OCI-LY3 (cell line): ENCODE data around the gene FREM1.

ENCODE experiments used
- H2AFZ ChIP-seq: fragments of 200-600, 300-600 bp; shearing (Covaris generic); 2 replicates; pipeline ENCODE4 v1.6.0; 2014; ENCODE audit warnings: antibody characterized with exemption, low read depth, low read length
- H3K27ac ChIP-seq: fragments of 200-600, 300-600 bp; sonication (generic); 2 replicates; pipeline ENCODE4 v1.5.1; 2014; ENCODE audit warnings: mild to moderate bottlenecking, low read length, moderate library complexity, mixed read lengths
- H3K27me3 ChIP-seq: fragments of 200-600, 300-600 bp; sonication (generic); 2 replicates; pipeline ENCODE4 v1.6.1; 2014; ENCODE audit warnings: low read depth, low read length, mixed read lengths
- H3K36me3 ChIP-seq: fragments of 200-600, 300-600 bp; sonication (generic); replicated peaks from 2 replicates; pipeline ENCODE3; 2014; ENCODE audit warnings: low read depth, low read length, mixed read lengths
- H3K4me1 ChIP-seq: fragments of 300-600, 200-600 bp; sonication (generic); 2 replicates; pipeline ENCODE4 v1.6.1; 2014; ENCODE audit warnings: low read length, mixed read lengths
- H3K4me2 ChIP-seq: fragments of 200-600, 300-600 bp; sonication (generic); 2 replicates; pipeline ENCODE4 v1.6.1; 2014; ENCODE audit warnings: low read length, mixed read lengths
- H3K4me3 ChIP-seq: fragments of 300-600, 200-600 bp; sonication (generic); 2 replicates; pipeline ENCODE4 v1.5.1; 2014; ENCODE audit warnings: antibody characterized with exemption, mild to moderate bottlenecking, low read length, moderate library complexity
- H3K79me2 ChIP-seq: fragments of 300-600, 200-600 bp; shearing (Covaris generic); 2 replicates; pipeline ENCODE4 v1.6.1; 2014; ENCODE audit warnings: mild to moderate bottlenecking, low read length, mixed read lengths
- H3K9ac ChIP-seq: fragments of 300-600, 200-600 bp; shearing (Covaris generic); 2 replicates; pipeline ENCODE4 v1.6.0; 2014; ENCODE audit warnings: mild to moderate bottlenecking, low read length, moderate library complexity
- H3K9me3 ChIP-seq: fragments of 200-600, 300-600 bp; shearing (Covaris generic); 2 replicates; pipeline ENCODE4 v1.6.1; 2014; ENCODE audit warnings: low read length, mixed read lengths; ENCODE audit not compliant: insufficient read depth
- H4K20me1 ChIP-seq: fragments of 200-600, 300-600 bp; sonication (generic); 2 replicates; pipeline ENCODE4 v1.6.1; 2016; ENCODE audit warnings: low read length, mixed read lengths; ENCODE audit not compliant: insufficient read depth
- CTCF ChIP-seq: fragments of 200-600, 300-600 bp; sonication (generic); IDR thresholded peaks from 2 replicates; pipeline ENCODE4 v1.5.1; 2014; ENCODE audit warnings: antibody characterized with exemption, low read length, low read depth
- EZH2phosphoT487 ChIP-seq: fragments of 200-600 bp; shearing (Covaris generic); IDR thresholded peaks from 2 replicates; pipeline ENCODE4 v1.6.1; 2018; ENCODE audit warnings: antibody characterized with exemption, mixed run types, low read depth

Gene FREM1

GRCh38 chr9:14806941-14807520 lies 103.2 kb downstream of the FREM1 start:
- Histone ChIP-seq H3K4me3 (no peak overlapping the region), H3K79me2 (no peaks in the 10 kb centered on the region), H3K4me1 (no peaks in the 10 kb centered on the region), H3K4me2 (no peak overlapping the region), H3K9ac (no peak overlapping the region), H3K27ac (no peak overlapping the region), H3K27me3 (no peaks in the 10 kb centered on the region), H2AFZ (no peak overlapping the region), H3K36me3 (no peaks in the 10 kb centered on the region), H3K9me3 (no peaks in the 10 kb centered on the region), H4K20me1 (no peaks in the 10 kb centered on the region)
- no peak for TF ChIP-seq EZH2phosphoT487
- TF ChIP-seq CTCF: no peak

- H3K79me2 ChIP-seq: no peaks in the 10 kb centered on the region
- H3K9ac ChIP-seq: no peak overlapping the region
- H3K27me3 ChIP-seq: no peaks in the 10 kb centered on the region
- no peak overlapping the region for H2AFZ ChIP-seq
- H4K20me1 ChIP-seq: no peaks in the 10 kb centered on the region
- no peaks in the 10 kb centered on the region; the same call in 1 of the 2 replicates for H3K4me1 ChIP-seq
- H3K4me3 ChIP-seq: no peak overlapping the region
- H3K27ac ChIP-seq: no peak overlapping the region
- H3K4me2 ChIP-seq: no peak overlapping the region
- no peaks in the 10 kb centered on the region for H3K36me3 ChIP-seq
- TF ChIP-seq EZH2phosphoT487: no peak
- no peak for TF ChIP-seq CTCF
- H3K9me3 ChIP-seq: no peaks in the 10 kb centered on the region
These were observed 111.2 kb downstream of the FREM1 start for GRCh38 chr9:14799030-14799429.

- H3K79me2 ChIP-seq: no peaks in the 10 kb centered on the region
- H3K9me3 ChIP-seq: no peaks in the 10 kb centered on the region
- H3K4me2 ChIP-seq: no peak overlapping the region
- H2AFZ ChIP-seq: no peak overlapping the region
- H3K27ac ChIP-seq: no peak overlapping the region
- no peaks in the 10 kb centered on the region for H3K27me3 ChIP-seq
- no peaks in the 10 kb centered on the region for H4K20me1 ChIP-seq
- H3K36me3 ChIP-seq: no peaks in the 10 kb centered on the region
- TF ChIP-seq CTCF (no peak), EZH2phosphoT487 (no peak)
- no peak overlapping the region for H3K4me3 ChIP-seq
- H3K9ac ChIP-seq: no peak overlapping the region
- H3K4me1 ChIP-seq: no peaks in the 10 kb centered on the region; the same call in 1 of the 2 replicates
These were observed 112.8 kb downstream of the FREM1 start for GRCh38 chr9:14797435-14797834.

GRCh38 chr9:14793389-14793788 lies 116.8 kb downstream of the FREM1 start:
- TF ChIP-seq CTCF (no peak), EZH2phosphoT487 (no peak)

More at GRCh38 chr9:14793389-14793788, 116.8 kb downstream of the FREM1 start:
- no peaks in the 10 kb centered on the region for H3K9me3 ChIP-seq
- no peaks in the 10 kb centered on the region for H3K79me2 ChIP-seq
- H3K36me3 ChIP-seq: no peaks in the 10 kb centered on the region
- no peak overlapping the region for H3K9ac ChIP-seq
- H4K20me1 ChIP-seq: no peaks in the 10 kb centered on the region
- no peak overlapping the region for H2AFZ ChIP-seq
- H3K27me3 ChIP-seq: no peaks in the 10 kb centered on the region
- no peak overlapping the region for H3K27ac ChIP-seq
- H3K4me1 ChIP-seq: no peaks in the 10 kb centered on the region; the same call in 1 of the 2 replicates
- H3K4me3 ChIP-seq: no peak overlapping the region
- no peak overlapping the region for H3K4me2 ChIP-seq
